A673 (cell line): Measurements from ENCODE around the gene TUT7.
A peak's percentile ranks its signal among the peaks of the same experiment; 100 is the strongest.

ENCODE experiments used
- EZH2 ChIP-seq: fragments of 200-600 bp; sonication (generic); IDR thresholded peaks from 2 replicates; pipeline ENCODE4 v1.6.1; 2017; ENCODE audit warnings: borderline replicate concordance, low read depth, mild to moderate bottlenecking, mixed read lengths, antibody characterized with exemption, low read length; ENCODE audit not compliant: poor library complexity, severe bottlenecking
- TF ChIP-seq, protein P1 (sequence below): fragments of 300-800, 200-600 bp; sonication (generic); conservative IDR thresholded peaks from 2 replicates; pipeline ENCODE4 v1.5.1; 2017; ENCODE audit warnings: low read depth, mild to moderate bottlenecking, antibody characterized with exemption, low read length, moderate library complexity, mixed read lengths

DNA sequence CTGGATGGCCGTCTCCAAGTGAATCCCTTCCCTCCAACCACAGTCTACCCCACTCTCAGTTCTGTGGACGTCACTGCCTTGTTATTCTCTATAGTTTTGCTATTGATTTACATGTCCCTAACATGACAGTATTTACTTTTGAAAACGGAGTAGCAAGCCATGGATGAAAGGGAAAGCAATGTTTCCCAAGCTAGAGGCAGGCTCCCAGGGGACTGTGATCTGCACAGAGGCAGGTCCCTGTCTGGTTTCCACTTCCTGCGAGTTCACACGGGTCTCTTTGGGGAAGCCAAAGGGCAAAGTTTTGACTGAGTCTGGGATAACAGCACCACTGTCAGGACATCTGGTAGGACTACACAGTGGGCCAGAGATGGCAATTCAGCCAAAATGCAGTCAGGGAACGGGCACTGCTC is 107.5 kb downstream of the TUT7 start:
- TF ChIP-seq, protein P1, sequence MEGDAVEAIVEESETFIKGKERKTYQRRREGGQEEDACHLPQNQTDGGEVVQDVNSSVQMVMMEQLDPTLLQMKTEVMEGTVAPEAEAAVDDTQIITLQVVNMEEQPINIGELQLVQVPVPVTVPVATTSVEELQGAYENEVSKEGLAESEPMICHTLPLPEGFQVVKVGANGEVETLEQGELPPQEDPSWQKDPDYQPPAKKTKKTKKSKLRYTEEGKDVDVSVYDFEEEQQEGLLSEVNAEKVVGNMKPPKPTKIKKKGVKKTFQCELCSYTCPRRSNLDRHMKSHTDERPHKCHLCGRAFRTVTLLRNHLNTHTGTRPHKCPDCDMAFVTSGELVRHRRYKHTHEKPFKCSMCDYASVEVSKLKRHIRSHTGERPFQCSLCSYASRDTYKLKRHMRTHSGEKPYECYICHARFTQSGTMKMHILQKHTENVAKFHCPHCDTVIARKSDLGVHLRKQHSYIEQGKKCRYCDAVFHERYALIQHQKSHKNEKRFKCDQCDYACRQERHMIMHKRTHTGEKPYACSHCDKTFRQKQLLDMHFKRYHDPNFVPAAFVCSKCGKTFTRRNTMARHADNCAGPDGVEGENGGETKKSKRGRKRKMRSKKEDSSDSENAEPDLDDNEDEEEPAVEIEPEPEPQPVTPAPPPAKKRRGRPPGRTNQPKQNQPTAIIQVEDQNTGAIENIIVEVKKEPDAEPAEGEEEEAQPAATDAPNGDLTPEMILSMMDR = peak; percentile 22; the same call in 1 of the 2 replicates
- TF ChIP-seq EZH2 = no peak
